Measurements from ENCODE around the gene CERK. TPM values are rescaled to one million over a fixed set of nuclear protein-coding genes. Genes with fewer than 3 reads are reported as not detected.

CERK gene
- total and polyA plus RNA-seq, 2 of the 8 experiments (the other 6 are each of a cell fraction or from before 2014, with no cell fraction given) = 26.6 to 59.0 TPM

GRCh38 chr22:46694416-46695170, 43.5 kb downstream of the CERK start (continued):
- TF ChIP-seq E2F6 (IDR thresholded peaks at IDR 0.05) (no peak), CREB1 (IDR thresholded peaks at IDR 0.05) (no peak)

Measured in H1 (cell line).